Ectodermal cell (in vitro differentiated cells): Measurements from ENCODE around the gene MTF2.

Experiments
- H3K27ac ChIP-seq: 2 replicates; pipeline ENCODE4 v1.7.0; 2013; ENCODE audit warnings: mild to moderate bottlenecking, low read depth, low read length; ENCODE audit not compliant: insufficient read depth, poor library complexity, severe bottlenecking
- H3K27me3 ChIP-seq: 2 replicates; pipeline ENCODE4 v1.7.0; 2013; ENCODE audit warnings: mild to moderate bottlenecking, low read length; ENCODE audit not compliant: insufficient read depth, control insufficient read depth, poor library complexity, severe bottlenecking
- H3K36me3 ChIP-seq: one replicate; pipeline ENCODE4 v1.7.0; 2013; ENCODE audit warnings: low read length; ENCODE audit not compliant: control insufficient read depth, insufficient read depth
- H3K4me1 ChIP-seq: one replicate; pipeline ENCODE4 v1.7.0; 2013; ENCODE audit warnings: low read length; ENCODE audit not compliant: control insufficient read depth, insufficient read depth
- H3K4me3 ChIP-seq: 2 replicates; pipeline ENCODE4 v1.7.0; 2013; ENCODE audit warnings: low read depth, low read length, control low read depth; ENCODE audit not compliant: insufficient read depth
- H3K9me3 ChIP-seq: 2 replicates; pipeline ENCODE4 v1.7.0; 2013; ENCODE audit warnings: mild to moderate bottlenecking, low read length, moderate library complexity; ENCODE audit not compliant: control insufficient read depth
- WGBS, 2 experiments: methylation state at CpG; one replicate each; pipeline ENCODE4 v1.1.7; 2013; ENCODE audit warnings: missing lambda C conversion rate in 2 of 2; 5-methylcytosine and 5-hydroxymethylcytosine counted together

The MTF2 gene

DNA sequence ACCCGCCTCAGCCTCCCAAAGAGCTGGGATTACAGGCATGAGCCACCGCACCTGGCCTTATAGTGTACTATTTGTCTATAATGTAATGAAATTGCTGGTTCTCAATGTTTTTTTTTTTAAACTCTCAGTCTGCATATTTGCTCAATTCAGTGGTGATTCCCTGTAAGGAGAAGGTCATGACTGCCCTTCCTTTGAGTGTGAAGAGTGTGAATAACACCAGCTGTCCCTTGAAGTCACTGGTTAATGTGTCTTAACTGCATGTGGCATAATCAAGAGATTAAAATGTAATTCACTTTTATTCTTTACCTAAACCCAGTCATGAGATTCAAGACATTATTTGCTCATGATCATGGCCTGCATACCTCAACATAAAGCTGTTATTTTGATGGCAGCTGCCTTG is 30.5 kb downstream of the MTF2 start:
- Histone ChIP-seq H3K4me1 (no peaks in the 10 kb centered on the region), H3K27ac (no peak overlapping the region), H3K27me3 (no peaks in the 10 kb centered on the region), H3K36me3 (peaks cover 20% of the 10 kb centered on the region), H3K9me3 (no peaks in the 10 kb centered on the region), H3K4me3 (no peak overlapping the region)
- WGBS, 2 experiments, result 98% methylated on average over 2 of the region's 2 CpGs

DNA sequence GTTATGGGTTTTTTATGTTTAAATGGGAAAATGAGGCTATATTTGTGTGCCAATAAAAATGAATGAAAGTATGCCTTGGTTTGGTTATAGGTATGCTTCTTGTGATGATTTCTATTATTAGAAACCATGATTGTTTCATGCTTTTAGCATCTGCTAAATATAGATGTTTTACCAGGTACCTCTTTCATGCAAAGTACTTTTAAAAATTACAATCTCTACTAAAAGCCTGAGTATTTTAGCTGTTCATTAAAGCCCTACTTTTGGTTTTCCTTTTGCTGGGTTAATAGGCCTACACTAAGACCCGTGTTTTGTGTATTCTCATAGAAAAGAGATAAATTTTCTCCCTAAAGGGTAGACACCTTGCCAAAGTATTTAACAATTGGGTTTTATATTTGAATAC is 32.0 kb downstream of the MTF2 start:
- Histone ChIP-seq H3K27ac (no peak overlapping the region), H3K27me3 (no peaks in the 10 kb centered on the region), H3K9me3 (no peaks in the 10 kb centered on the region), H3K4me3 (no peak overlapping the region), H3K4me1 (no peaks in the 10 kb centered on the region), H3K36me3 (peaks cover 24% of the 10 kb centered on the region)
- 67 to 89% methylated on average over 1 of the region's 1 CpG for WGBS, 2 experiments

DNA sequence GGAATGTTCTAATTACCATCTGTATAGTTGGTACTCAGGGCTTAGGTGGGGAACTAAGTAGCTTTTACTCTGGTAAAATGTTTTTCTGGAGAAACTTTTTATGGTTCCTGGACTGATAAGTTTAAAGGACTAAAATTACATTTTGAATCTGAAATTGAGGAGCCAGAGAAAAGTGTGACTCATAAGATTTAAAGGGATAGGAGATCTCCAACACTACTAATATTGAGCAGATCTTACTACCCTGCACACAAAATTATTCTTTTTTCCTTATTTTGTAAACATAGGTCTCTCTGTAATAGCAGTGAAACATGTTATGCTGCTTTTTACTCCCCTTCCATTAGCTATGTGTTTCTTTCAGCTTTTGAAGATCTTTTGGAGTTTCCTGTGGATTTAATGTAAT is 32.5 kb downstream of the MTF2 start:
- Histone ChIP-seq H3K36me3 (peaks cover 28% of the 10 kb centered on the region), H3K4me1 (no peaks in the 10 kb centered on the region), H3K4me3 (no peak overlapping the region)

DNA sequence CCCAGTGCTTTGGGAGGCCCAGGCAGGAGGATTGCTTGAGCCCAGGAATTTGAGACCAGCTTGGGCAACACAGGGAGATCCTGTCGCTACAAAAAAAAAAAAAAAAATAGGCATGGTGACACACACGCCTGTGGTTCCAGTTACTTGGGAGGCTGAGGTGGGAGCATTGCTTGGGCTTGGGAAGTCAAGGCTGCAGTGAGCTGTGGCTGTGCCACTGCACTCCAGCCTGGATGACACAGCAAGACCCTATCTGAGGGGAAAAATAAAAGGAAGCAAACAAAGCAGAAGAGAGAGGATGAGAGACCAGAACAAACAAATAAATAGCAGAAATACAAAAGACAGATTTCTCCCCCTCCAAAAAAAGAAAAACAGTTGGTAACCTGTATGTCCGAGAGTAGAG is 34.0 kb downstream of the MTF2 start:
- H3K4me3 ChIP-seq, result no peak overlapping the region
- no peaks in the 10 kb centered on the region for H3K27me3 ChIP-seq
- no peaks in the 10 kb centered on the region for H3K4me1 ChIP-seq
- 89 to 99% methylated on average over 3 of the region's 3 CpGs for WGBS, 2 experiments
- no peaks in the 10 kb centered on the region for H3K9me3 ChIP-seq
- H3K27ac ChIP-seq, result no peak overlapping the region
- peaks cover 28% of the 10 kb centered on the region for H3K36me3 ChIP-seq

More for the DNA sequence above, 32.5 kb downstream of the MTF2 start:
- Histone ChIP-seq H3K9me3 (no peaks in the 10 kb centered on the region), H3K27ac (no peak overlapping the region), H3K27me3 (no peaks in the 10 kb centered on the region)

DNA sequence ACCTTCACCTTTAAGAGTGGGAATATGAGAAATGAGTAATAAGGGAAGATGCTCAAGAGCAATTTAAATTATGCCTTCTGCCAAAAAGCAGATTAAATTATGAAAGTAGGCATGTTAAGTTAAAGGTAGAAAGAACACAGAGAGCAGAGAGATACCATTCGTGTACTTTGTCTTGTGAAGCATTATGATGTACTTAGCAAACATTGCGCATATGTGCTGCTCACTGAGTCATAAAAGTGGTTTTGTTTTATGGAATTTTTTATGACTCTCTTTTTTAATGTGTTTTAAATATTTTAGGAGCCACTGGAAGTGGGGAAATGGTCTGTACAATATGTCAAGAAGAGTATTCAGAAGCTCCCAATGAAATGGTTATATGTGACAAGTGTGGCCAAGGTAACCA is 35.3 kb downstream of the MTF2 start:
- WGBS, 2 experiments, result 98 to 100% methylated on average over 2 of the region's 2 CpGs
- H3K36me3 ChIP-seq, result peaks cover 30% of the 10 kb centered on the region
- H3K27me3 ChIP-seq, result no peaks in the 10 kb centered on the region
- H3K4me3 ChIP-seq, result no peak overlapping the region
- no peaks in the 10 kb centered on the region for H3K4me1 ChIP-seq
- no peak overlapping the region for H3K27ac ChIP-seq
- H3K9me3 ChIP-seq, result no peaks in the 10 kb centered on the region

DNA sequence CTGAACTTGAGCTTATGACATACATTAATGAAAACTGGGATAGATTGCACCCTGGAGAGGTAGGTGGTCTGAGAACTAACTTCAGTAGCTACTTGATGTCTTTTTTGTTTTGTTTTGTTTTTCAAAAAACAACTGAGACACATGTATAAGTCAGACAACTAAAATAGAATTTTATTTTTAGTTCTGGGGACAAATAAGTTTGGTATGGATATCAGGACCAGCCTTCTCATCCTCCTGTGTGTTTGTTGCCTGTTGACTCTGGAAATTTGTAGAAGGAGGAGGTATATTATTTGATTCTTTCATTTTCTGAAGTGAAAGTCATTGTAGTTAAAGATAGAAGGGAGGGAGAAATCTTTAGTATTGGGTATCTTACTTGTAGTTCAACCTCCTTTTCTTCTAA is 41.5 kb downstream of the MTF2 start:
- no peaks in the 10 kb centered on the region for H3K27me3 ChIP-seq
- H3K36me3 ChIP-seq, result peaks cover 33% of the 10 kb centered on the region
- no peak overlapping the region for H3K27ac ChIP-seq
- no peaks in the 10 kb centered on the region for H3K9me3 ChIP-seq
- no peak overlapping the region for H3K4me3 ChIP-seq
- no peaks in the 10 kb centered on the region for H3K4me1 ChIP-seq

- no peak overlapping the region for H3K27ac ChIP-seq
- WGBS, 2 experiments, result 90 to 100% methylated on average over 2 of the region's 4 CpGs
- no peaks in the 10 kb centered on the region for H3K27me3 ChIP-seq
- peaks cover 12% of the 10 kb centered on the region for H3K36me3 ChIP-seq
- no peaks in the 10 kb centered on the region for H3K9me3 ChIP-seq
- H3K4me3 ChIP-seq, result no peak overlapping the region
- no peaks in the 10 kb centered on the region for H3K4me1 ChIP-seq
Observed at GRCh38 chr1:93123201-93123783, 44.2 kb downstream of the MTF2 start.

DNA sequence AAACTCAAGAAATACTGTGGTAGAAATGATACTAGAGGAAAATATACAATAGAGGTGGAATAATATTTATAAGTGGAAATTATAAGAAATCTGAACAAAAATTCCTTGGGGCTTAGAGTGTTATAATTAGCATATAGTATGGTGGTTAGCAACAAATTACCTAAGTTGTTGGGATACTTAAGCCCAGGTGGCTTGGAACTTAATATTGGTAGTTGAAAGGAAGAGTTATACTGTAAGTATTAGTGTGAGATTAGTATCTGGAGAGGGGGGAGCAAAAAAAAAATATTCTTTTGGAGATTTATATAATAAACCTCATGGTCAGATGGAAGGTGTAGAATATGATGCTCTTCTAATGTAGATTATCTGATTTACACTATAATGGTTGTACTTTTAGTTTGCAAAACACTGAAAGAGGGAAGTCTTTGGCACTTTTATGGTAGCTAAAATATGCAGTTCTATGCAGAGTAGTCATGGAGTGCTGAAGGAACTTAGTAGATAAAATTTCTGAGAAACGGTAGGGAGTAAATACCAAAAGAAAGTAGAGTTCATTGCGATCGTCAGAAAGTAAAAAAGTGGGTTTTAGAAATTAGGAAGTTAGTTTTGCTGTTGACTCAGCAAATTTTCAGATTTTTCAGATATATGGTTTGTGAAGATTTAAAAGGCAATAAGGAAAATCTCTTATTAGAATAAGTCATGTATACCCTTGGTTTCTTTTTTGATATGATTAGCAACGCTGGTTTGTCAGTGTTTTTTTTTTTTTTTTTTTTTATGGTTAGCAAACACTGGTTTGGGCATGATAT is 45.7 kb downstream of the MTF2 start:
- WGBS, 2 experiments, result 36 to 46% methylated on average over 4 of the region's 4 CpGs
- peaks cover 10% of the 10 kb centered on the region for H3K36me3 ChIP-seq

GRCh38 chr1:93129507-93130099 is 50.5 kb downstream of the MTF2 start:
- H3K4me3 ChIP-seq, result no peak overlapping the region
- H3K27ac ChIP-seq, result no peak overlapping the region
- H3K27me3 ChIP-seq, result no peaks in the 10 kb centered on the region
- no peaks in the 10 kb centered on the region for H3K4me1 ChIP-seq
- H3K9me3 ChIP-seq, result no peaks in the 10 kb centered on the region
- peaks cover under 1% of the 10 kb centered on the region for H3K36me3 ChIP-seq

More for the DNA sequence above, 45.7 kb downstream of the MTF2 start:
- no peaks in the 10 kb centered on the region for H3K4me1 ChIP-seq
- no peak overlapping the region for H3K27ac ChIP-seq
- H3K4me3 ChIP-seq, result no peak overlapping the region
- H3K27me3 ChIP-seq, result no peaks in the 10 kb centered on the region
- H3K9me3 ChIP-seq, result no peaks in the 10 kb centered on the region

GRCh38 chr1:93132638-93133037 is 53.6 kb downstream of the MTF2 start:
- Histone ChIP-seq H3K4me1 (no peaks in the 10 kb centered on the region), H3K27me3 (no peaks in the 10 kb centered on the region), H3K9me3 (no peaks in the 10 kb centered on the region), H3K36me3 (peaks cover 17% of the 10 kb centered on the region), H3K27ac (no peak overlapping the region), H3K4me3 (no peak overlapping the region)
